ENCODE data around the gene PRKAG2.

Gene PRKAG2

DNA sequence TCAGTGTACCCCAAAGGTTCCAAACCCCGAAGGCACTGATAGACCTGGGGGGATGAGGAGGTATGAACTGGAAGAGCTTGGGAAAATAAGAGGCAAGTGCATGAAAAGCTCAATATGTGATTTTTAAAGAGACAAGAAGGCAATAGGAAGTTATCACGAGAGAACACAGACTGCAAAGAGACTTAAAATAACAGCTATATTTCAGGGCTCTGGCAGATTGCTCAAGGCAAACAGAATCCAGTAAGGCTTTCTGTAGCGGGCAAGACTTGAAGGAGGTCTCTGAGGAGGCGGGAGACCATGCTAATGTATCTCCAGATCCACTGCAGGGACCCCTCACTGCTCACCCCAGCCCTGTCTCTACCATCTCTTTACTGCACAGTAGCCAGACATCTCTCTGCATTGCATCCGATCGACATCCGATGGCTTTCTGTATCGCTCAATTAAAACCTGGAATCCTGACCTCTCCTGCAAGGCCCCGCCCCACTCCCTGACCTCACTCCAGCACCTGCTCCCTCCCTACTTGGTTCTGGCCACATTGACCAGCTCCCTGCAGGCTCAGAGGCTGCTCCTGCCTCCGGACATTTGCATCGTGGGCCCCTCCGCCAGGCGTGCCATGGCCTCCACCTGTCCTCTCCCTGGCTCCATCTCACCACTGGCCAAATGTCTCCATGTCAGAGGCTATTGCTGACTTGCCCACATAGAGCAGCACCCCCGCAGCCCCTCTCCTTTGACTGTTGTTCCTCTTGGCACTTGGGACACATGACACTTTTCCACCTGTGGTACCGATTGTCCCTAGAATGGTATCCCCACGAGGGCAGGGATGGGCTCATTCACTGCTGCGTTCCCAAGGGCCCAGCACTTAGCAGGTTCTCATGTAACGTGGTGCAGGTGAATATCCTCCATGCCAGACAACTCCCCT is 118.0 kb downstream of the PRKAG2 start:
- no peaks in the 10 kb centered on the region for H3F3A ChIP-seq (ENCODE audit: control insufficient read depth, insufficient read depth)
- H3K27me3 ChIP-seq (ENCODE audit: control insufficient read depth, low read length), result peaks cover 7% of the 10 kb centered on the region; the same call in 1 of the 2 replicates
- no peaks in the 10 kb centered on the region for H3K9me2 ChIP-seq (replicated peaks; ENCODE audit: control insufficient read depth, low read length)
- H3K79me2 ChIP-seq (ENCODE audit: control insufficient read depth, low read length), result no peaks in the 10 kb centered on the region
- no peak overlapping the region for H3K27ac ChIP-seq (ENCODE audit: low read depth, low read length)
- TF ChIP-seq EZH2phosphoT487 (IDR thresholded peaks at IDR 0.05; ENCODE audit: borderline replicate concordance, low read length), result no peak
- TF ChIP-seq, protein P1, sequence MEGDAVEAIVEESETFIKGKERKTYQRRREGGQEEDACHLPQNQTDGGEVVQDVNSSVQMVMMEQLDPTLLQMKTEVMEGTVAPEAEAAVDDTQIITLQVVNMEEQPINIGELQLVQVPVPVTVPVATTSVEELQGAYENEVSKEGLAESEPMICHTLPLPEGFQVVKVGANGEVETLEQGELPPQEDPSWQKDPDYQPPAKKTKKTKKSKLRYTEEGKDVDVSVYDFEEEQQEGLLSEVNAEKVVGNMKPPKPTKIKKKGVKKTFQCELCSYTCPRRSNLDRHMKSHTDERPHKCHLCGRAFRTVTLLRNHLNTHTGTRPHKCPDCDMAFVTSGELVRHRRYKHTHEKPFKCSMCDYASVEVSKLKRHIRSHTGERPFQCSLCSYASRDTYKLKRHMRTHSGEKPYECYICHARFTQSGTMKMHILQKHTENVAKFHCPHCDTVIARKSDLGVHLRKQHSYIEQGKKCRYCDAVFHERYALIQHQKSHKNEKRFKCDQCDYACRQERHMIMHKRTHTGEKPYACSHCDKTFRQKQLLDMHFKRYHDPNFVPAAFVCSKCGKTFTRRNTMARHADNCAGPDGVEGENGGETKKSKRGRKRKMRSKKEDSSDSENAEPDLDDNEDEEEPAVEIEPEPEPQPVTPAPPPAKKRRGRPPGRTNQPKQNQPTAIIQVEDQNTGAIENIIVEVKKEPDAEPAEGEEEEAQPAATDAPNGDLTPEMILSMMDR (IDR thresholded peaks at IDR 0.05; ENCODE audit: low read depth, low read length, poor library complexity, severe bottlenecking), result no peak
- no peaks in the 10 kb centered on the region for H3K9me3 ChIP-seq (ENCODE audit: control insufficient read depth, insufficient read depth, low read length)
- no peaks in the 10 kb centered on the region for H4K20me1 ChIP-seq (ENCODE audit: control insufficient read depth, insufficient read depth, low read depth, low read length)
- H3K36me3 ChIP-seq (ENCODE audit: control insufficient read depth, low read length), result no peaks in the 10 kb centered on the region
- H3K4me1 ChIP-seq (ENCODE audit: control insufficient read depth, low read length), result no peaks in the 10 kb centered on the region
- H3K4me3 ChIP-seq (ENCODE audit: low read length), result no peak overlapping the region
- no peak overlapping the region for H3K4me2 ChIP-seq (ENCODE audit: low read length)

DNA sequence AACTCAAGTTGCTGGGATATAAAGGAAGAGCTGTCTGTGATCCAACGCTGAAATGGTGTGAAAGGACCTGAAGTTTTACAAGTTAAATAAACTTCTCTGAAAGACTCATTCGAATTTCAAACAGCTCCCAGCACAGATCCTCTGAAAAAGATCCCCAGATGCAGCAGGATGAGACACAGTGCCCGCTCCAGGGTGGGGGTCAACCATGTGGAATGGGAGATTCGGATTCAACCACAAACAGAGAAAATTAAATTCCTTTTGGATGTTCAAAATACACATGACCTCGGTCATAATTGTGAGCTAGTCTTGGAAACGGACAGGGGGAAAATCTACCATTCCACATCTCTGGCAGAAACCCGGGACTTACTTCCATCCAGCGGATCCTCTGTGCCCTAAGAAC is 119.6 kb downstream of the PRKAG2 start:
- no peaks in the 10 kb centered on the region for H3K9me3 ChIP-seq (ENCODE audit: control insufficient read depth, insufficient read depth, low read length)
- H3F3A ChIP-seq (ENCODE audit: control insufficient read depth, insufficient read depth), result no peaks in the 10 kb centered on the region
- H3K4me3 ChIP-seq (ENCODE audit: low read length), result no peak overlapping the region
- H3K9me2 ChIP-seq (replicated peaks; ENCODE audit: control insufficient read depth, low read length), result no peaks in the 10 kb centered on the region
- no peak overlapping the region for H3K27ac ChIP-seq (ENCODE audit: low read depth, low read length)
- H3K27me3 ChIP-seq (ENCODE audit: control insufficient read depth, low read length), result peaks cover 7% of the 10 kb centered on the region; the same call in 1 of the 2 replicates
- H3K4me2 ChIP-seq (ENCODE audit: low read length), result no peak overlapping the region
- TF ChIP-seq, protein P1 (IDR thresholded peaks at IDR 0.05; ENCODE audit: low read depth, low read length, poor library complexity, severe bottlenecking), result no peak
- TF ChIP-seq EZH2phosphoT487 (IDR thresholded peaks at IDR 0.05; ENCODE audit: borderline replicate concordance, low read length), result no peak
- H3K36me3 ChIP-seq (ENCODE audit: control insufficient read depth, low read length), result no peaks in the 10 kb centered on the region
- H3K79me2 ChIP-seq (ENCODE audit: control insufficient read depth, low read length), result no peaks in the 10 kb centered on the region
- no peaks in the 10 kb centered on the region for H4K20me1 ChIP-seq (ENCODE audit: control insufficient read depth, insufficient read depth, low read depth, low read length)
- no peaks in the 10 kb centered on the region for H3K4me1 ChIP-seq (ENCODE audit: control insufficient read depth, low read length)

DNA sequence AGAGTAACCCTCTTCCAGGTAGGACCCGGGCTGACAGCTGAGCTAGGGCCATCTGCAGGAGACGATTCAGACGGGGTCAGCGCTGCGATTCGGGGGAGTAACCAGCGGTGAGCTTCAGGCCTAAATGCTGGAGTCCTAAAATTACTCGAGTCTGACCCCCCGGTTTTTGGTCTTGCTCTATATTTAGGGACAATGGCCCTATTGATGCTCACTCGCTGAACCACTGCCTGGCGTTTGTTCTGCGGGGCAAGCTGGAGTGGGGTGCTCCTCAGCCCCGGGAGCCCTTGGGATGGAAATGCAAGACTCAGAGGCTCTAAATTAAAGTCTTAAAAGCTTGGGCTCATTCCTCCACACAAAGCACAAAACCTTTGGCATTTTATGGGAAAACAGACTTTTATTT is 120.0 kb downstream of the PRKAG2 start:
- Histone ChIP-seq H3K9me2 (replicated peaks; ENCODE audit: control insufficient read depth, low read length) (no peaks in the 10 kb centered on the region), H3K4me3 (ENCODE audit: low read length) (no peak overlapping the region), H3K27ac (ENCODE audit: low read depth, low read length) (no peak overlapping the region), H3K4me1 (ENCODE audit: control insufficient read depth, low read length) (no peaks in the 10 kb centered on the region), H4K20me1 (ENCODE audit: control insufficient read depth, insufficient read depth, low read depth, low read length) (no peaks in the 10 kb centered on the region), H3K4me2 (ENCODE audit: low read length) (no peak overlapping the region), H3K27me3 (ENCODE audit: control insufficient read depth, low read length) (peaks cover 7% of the 10 kb centered on the region; the same call in 1 of the 2 replicates), H3K9me3 (ENCODE audit: control insufficient read depth, insufficient read depth, low read length) (no peaks in the 10 kb centered on the region), H3F3A (ENCODE audit: control insufficient read depth, insufficient read depth) (no peaks in the 10 kb centered on the region), H3K79me2 (ENCODE audit: control insufficient read depth, low read length) (no peaks in the 10 kb centered on the region), H3K36me3 (ENCODE audit: control insufficient read depth, low read length) (no peaks in the 10 kb centered on the region)
- no peak for TF ChIP-seq EZH2phosphoT487 (IDR thresholded peaks at IDR 0.05; ENCODE audit: borderline replicate concordance, low read length)
- TF ChIP-seq, protein P1 (IDR thresholded peaks at IDR 0.05; ENCODE audit: low read depth, low read length, poor library complexity, severe bottlenecking), result no peak

All from DOHH2 (cell line).